ENCODE results near the gene BANF2.

DNA sequence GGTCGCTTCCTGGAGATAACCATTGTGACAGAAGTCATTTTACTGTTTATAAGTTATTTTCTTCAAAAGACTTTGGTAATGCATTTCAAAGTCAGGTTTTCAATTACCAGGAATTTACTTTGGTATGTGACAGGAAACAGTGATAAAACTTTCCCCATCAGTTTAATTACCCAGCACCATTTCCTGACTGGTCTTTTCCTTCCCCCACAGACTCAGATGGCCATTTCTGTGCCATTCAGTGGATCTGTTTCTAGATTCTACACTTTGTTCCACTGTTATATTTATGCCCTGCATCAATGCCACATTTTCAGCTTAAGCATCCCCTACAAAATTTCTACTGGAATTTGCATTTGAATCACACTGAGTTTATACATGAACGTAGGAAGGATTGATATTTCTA, 34.0 kb upstream of the BANF2 start:
- TF ChIP-seq, protein P1, sequence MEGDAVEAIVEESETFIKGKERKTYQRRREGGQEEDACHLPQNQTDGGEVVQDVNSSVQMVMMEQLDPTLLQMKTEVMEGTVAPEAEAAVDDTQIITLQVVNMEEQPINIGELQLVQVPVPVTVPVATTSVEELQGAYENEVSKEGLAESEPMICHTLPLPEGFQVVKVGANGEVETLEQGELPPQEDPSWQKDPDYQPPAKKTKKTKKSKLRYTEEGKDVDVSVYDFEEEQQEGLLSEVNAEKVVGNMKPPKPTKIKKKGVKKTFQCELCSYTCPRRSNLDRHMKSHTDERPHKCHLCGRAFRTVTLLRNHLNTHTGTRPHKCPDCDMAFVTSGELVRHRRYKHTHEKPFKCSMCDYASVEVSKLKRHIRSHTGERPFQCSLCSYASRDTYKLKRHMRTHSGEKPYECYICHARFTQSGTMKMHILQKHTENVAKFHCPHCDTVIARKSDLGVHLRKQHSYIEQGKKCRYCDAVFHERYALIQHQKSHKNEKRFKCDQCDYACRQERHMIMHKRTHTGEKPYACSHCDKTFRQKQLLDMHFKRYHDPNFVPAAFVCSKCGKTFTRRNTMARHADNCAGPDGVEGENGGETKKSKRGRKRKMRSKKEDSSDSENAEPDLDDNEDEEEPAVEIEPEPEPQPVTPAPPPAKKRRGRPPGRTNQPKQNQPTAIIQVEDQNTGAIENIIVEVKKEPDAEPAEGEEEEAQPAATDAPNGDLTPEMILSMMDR (CRISPR knock-in tag; IDR thresholded peaks at IDR 0.05): no peak
- TF ChIP-seq RAD21 (CRISPR knock-in tag; IDR thresholded peaks at IDR 0.05) (no peak), HNRNPK (IDR thresholded peaks at IDR 0.05; ENCODE audit: low read depth, low read length, poor library complexity, severe bottlenecking) (no peak), ZNF24 (IDR thresholded peaks at IDR 0.05) (no peak), ZNF138 (CRISPR knock-in tag; IDR thresholded peaks at IDR 0.05; ENCODE audit: low read depth) (no peak), RXRA (CRISPR knock-in tag; IDR thresholded peaks at IDR 0.05) (no peak), FIP1L1 (IDR thresholded peaks at IDR 0.05; ENCODE audit: borderline replicate concordance, insufficient read depth, low read depth, low read length) (no peak), POLR2AphosphoS2 (IDR thresholded peaks at IDR 0.05; ENCODE audit: low read depth, low read length) (no peak), ZIK1 (CRISPR knock-in tag; IDR thresholded peaks at IDR 0.05; ENCODE audit: borderline replicate concordance, low read depth) (no peak), JUND (CRISPR knock-in tag; IDR thresholded peaks at IDR 0.05) (no peak), NFE2 (CRISPR knock-in tag; IDR thresholded peaks at IDR 0.05) (no peak)
- TF ChIP-seq, protein P2, sequence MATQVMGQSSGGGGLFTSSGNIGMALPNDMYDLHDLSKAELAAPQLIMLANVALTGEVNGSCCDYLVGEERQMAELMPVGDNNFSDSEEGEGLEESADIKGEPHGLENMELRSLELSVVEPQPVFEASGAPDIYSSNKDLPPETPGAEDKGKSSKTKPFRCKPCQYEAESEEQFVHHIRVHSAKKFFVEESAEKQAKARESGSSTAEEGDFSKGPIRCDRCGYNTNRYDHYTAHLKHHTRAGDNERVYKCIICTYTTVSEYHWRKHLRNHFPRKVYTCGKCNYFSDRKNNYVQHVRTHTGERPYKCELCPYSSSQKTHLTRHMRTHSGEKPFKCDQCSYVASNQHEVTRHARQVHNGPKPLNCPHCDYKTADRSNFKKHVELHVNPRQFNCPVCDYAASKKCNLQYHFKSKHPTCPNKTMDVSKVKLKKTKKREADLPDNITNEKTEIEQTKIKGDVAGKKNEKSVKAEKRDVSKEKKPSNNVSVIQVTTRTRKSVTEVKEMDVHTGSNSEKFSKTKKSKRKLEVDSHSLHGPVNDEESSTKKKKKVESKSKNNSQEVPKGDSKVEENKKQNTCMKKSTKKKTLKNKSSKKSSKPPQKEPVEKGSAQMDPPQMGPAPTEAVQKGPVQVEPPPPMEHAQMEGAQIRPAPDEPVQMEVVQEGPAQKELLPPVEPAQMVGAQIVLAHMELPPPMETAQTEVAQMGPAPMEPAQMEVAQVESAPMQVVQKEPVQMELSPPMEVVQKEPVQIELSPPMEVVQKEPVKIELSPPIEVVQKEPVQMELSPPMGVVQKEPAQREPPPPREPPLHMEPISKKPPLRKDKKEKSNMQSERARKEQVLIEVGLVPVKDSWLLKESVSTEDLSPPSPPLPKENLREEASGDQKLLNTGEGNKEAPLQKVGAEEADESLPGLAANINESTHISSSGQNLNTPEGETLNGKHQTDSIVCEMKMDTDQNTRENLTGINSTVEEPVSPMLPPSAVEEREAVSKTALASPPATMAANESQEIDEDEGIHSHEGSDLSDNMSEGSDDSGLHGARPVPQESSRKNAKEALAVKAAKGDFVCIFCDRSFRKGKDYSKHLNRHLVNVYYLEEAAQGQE (IDR thresholded peaks at IDR 0.05; ENCODE audit: borderline replicate concordance in 1 of 2, low read depth in 1 of 2, low read length in 2 of 2): no peak
- TF ChIP-seq, protein P3, sequence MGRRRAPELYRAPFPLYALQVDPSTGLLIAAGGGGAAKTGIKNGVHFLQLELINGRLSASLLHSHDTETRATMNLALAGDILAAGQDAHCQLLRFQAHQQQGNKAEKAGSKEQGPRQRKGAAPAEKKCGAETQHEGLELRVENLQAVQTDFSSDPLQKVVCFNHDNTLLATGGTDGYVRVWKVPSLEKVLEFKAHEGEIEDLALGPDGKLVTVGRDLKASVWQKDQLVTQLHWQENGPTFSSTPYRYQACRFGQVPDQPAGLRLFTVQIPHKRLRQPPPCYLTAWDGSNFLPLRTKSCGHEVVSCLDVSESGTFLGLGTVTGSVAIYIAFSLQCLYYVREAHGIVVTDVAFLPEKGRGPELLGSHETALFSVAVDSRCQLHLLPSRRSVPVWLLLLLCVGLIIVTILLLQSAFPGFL (CRISPR knock-in tag; IDR thresholded peaks at IDR 0.05): no peak
- TF ChIP-seq, protein P4, sequence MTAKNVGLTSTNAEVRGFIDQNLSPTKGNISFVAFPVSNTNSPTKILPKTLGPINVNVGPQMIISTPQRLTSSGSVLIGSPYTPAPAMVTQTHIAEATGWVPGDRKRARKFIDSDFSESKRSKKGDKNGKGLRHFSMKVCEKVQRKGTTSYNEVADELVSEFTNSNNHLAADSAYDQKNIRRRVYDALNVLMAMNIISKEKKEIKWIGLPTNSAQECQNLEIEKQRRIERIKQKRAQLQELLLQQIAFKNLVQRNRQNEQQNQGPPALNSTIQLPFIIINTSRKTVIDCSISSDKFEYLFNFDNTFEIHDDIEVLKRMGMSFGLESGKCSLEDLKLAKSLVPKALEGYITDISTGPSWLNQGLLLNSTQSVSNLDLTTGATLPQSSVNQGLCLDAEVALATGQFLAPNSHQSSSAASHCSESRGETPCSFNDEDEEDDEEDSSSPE (CRISPR knock-in tag; IDR thresholded peaks at IDR 0.05): no peak

All from HepG2 (cell line).